ENCODE data around the gene LIME1.
"Not testable (repeated sequence)": the region's sequence is repeated elsewhere in the genome, so short reads cannot be mapped to it uniquely, and the experiment has no call there.

The LIME1 gene

GRCh38 chr20:63708301-63709148, 27.9 kb upstream of the LIME1 start:
- DNase-seq: peak in 1 of 4 experiments; percentile 45

GRCh38 chr20:63709149-63709527, 27.3 kb upstream of the LIME1 start:
- DNase-seq: no peak

GRCh38 chr20:63711085-63711645, 25.3 kb upstream of the LIME1 start:
- no peak for DNase-seq

GRCh38 chr20:63712191-63712590, 24.3 kb upstream of the LIME1 start:
- DNase-seq: no peak

GRCh38 chr20:63714858-63715257, 21.6 kb upstream of the LIME1 start:
- DNase-seq: no peak

- no peak for DNase-seq
Observed at GRCh38 chr20:63718996-63719395, 17.5 kb upstream of the LIME1 start.

GRCh38 chr20:63722967-63723622, 13.4 kb upstream of the LIME1 start:
- not testable (repeated sequence) for DNase-seq

- DNase-seq: not testable (repeated sequence)
Observed at GRCh38 chr20:63730189-63730733, 6.2 kb upstream of the LIME1 start.

GRCh38 chr20:63731410-63731809, 5.1 kb upstream of the LIME1 start:
- no peak for DNase-seq

GRCh38 chr20:63732118-63733095, 4.1 kb upstream of the LIME1 start:
- DNase-seq: no peak

- DNase-seq: no peak
Observed at GRCh38 chr20:63733117-63733516, 3.3 kb upstream of the LIME1 start.

- DNase-seq: no peak
Observed at GRCh38 chr20:63733579-63734081, 2.8 kb upstream of the LIME1 start.

GRCh38 chr20:63734111-63734945, 2.1 kb upstream of the LIME1 start:
- DNase-seq: no peak

GRCh38 chr20:63734946-63735858, 1.3 kb upstream of the LIME1 start:
- DNase-seq: no peak

- DNase-seq: no peak
Observed at GRCh38 chr20:63736893-63737694, 630 bp downstream of the LIME1 start.

- no peak for DNase-seq
Observed at GRCh38 chr20:63737695-63737944, 1.2 kb downstream of the LIME1 start.

GRCh38 chr20:63737945-63738686, 1.7 kb downstream of the LIME1 start:
- DNase-seq: peak in 3 of 4 experiments; percentile 19 to 47 (median 32)

- DNase-seq: peak; percentile 27 to 67 (median 43)
Observed at GRCh38 chr20:63738687-63739129, 2.2 kb downstream of the LIME1 start.
